Retinal pigment epithelial cell (primary cell): ENCODE data around the gene MCCC1.
"Not testable (repeated sequence)": the region's sequence is repeated elsewhere in the genome, so short reads cannot be mapped to it uniquely, and the experiment has no call there.

Experiments
- DNase-seq: peaks from one replicate; pipeline ENCODE4 v3.0.0-alpha.2; 2010; ENCODE audit warnings: low read depth
- H3K4me3 ChIP-seq: 2 replicates; pipeline ENCODE4 v1.5.1; 2011; ENCODE audit warnings: mild to moderate bottlenecking, low read length, control low read depth, moderate library complexity
- TF ChIP-seq, protein P1 (sequence below): conservative IDR thresholded peaks from 2 replicates; pipeline ENCODE4 v1.5.1; 2011; ENCODE audit warnings: low read depth, low read length, control low read depth, inconsistent platforms

MCCC1 gene

GRCh38 chr3:183008303-183008702 lies 91.0 kb downstream of the MCCC1 start:
- no peak for DNase-seq
- TF ChIP-seq, protein P1, sequence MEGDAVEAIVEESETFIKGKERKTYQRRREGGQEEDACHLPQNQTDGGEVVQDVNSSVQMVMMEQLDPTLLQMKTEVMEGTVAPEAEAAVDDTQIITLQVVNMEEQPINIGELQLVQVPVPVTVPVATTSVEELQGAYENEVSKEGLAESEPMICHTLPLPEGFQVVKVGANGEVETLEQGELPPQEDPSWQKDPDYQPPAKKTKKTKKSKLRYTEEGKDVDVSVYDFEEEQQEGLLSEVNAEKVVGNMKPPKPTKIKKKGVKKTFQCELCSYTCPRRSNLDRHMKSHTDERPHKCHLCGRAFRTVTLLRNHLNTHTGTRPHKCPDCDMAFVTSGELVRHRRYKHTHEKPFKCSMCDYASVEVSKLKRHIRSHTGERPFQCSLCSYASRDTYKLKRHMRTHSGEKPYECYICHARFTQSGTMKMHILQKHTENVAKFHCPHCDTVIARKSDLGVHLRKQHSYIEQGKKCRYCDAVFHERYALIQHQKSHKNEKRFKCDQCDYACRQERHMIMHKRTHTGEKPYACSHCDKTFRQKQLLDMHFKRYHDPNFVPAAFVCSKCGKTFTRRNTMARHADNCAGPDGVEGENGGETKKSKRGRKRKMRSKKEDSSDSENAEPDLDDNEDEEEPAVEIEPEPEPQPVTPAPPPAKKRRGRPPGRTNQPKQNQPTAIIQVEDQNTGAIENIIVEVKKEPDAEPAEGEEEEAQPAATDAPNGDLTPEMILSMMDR, result no peak
- no peak overlapping the region for H3K4me3 ChIP-seq

- TF ChIP-seq, protein P1, result no peak
- H3K4me3 ChIP-seq, result no peak overlapping the region
Observed at GRCh38 chr3:183006396-183007002, 92.8 kb downstream of the MCCC1 start.

GRCh38 chr3:182999767-183000166 lies 99.5 kb downstream of the MCCC1 start:
- DNase-seq, result no peak
- no peak overlapping the region for H3K4me3 ChIP-seq
- TF ChIP-seq, protein P1, result no peak

More at GRCh38 chr3:183006396-183007002, 92.8 kb downstream of the MCCC1 start:
- DNase-seq, result no peak

GRCh38 chr3:182993486-182994201 lies 105.7 kb downstream of the MCCC1 start:
- H3K4me3 ChIP-seq, DNase-seq: not testable (repeated sequence)

- TF ChIP-seq, protein P1, result no peak
- H3K4me3 ChIP-seq, result no peak overlapping the region
- no peak for DNase-seq
Observed at GRCh38 chr3:182989566-182989965, 109.7 kb downstream of the MCCC1 start.

- H3K4me3 ChIP-seq, result no peak overlapping the region
- DNase-seq, result no peak
- TF ChIP-seq, protein P1, result no peak
Observed at GRCh38 chr3:182986021-182986420, 113.3 kb downstream of the MCCC1 start.

- DNase-seq, result no peak
- no peak overlapping the region for H3K4me3 ChIP-seq
- TF ChIP-seq, protein P1, result no peak
Observed at GRCh38 chr3:182983876-182984275, 115.4 kb downstream of the MCCC1 start.
